T-helper 1 cell (primary cell): ENCODE data around the gene IDH3G.
"Not testable (repeated sequence)": the region's sequence is repeated elsewhere in the genome, so short reads cannot be mapped to it uniquely, and the experiment has no call there.

Experiments used
- DNase-seq, 5 donors: peaks; one replicate each; pipeline ENCODE4 v3.0.0-alpha.2; 2012 to 2020

IDH3G gene

GRCh38 chrX:153750127-153750774, 43.9 kb downstream of the IDH3G start:
- no peak for DNase-seq

- DNase-seq: not testable (repeated sequence)
Measured at GRCh38 chrX:153749017-153749416, 45.2 kb downstream of the IDH3G start.

- DNase-seq: not testable (repeated sequence)
Measured at GRCh38 chrX:153746991-153747390, 47.2 kb downstream of the IDH3G start.

GRCh38 chrX:153746359-153746758, 47.8 kb downstream of the IDH3G start:
- no peak for DNase-seq

- DNase-seq: not testable (repeated sequence)
Measured at GRCh38 chrX:153745067-153745433, 49.1 kb downstream of the IDH3G start.

GRCh38 chrX:153744210-153745066, 49.7 kb downstream of the IDH3G start:
- DNase-seq: no peak

- DNase-seq: not testable (repeated sequence)
Measured at GRCh38 chrX:153743468-153744209, 50.5 kb downstream of the IDH3G start.

GRCh38 chrX:153742796-153743467, 51.2 kb downstream of the IDH3G start:
- DNase-seq: not testable (repeated sequence)

GRCh38 chrX:153742111-153742510, 52.1 kb downstream of the IDH3G start:
- DNase-seq: not testable (repeated sequence)

- no peak for DNase-seq
Measured at GRCh38 chrX:153741446-153741845, 52.7 kb downstream of the IDH3G start.

GRCh38 chrX:153740631-153741222, 53.4 kb downstream of the IDH3G start:
- DNase-seq: no peak

GRCh38 chrX:153739754-153740486, 54.3 kb downstream of the IDH3G start:
- peak in 1 of 5 donors; percentile 63 for DNase-seq

GRCh38 chrX:153738056-153738605, 56.0 kb downstream of the IDH3G start:
- DNase-seq: no peak

- DNase-seq: no peak
Measured at GRCh38 chrX:153736871-153737441, 57.2 kb downstream of the IDH3G start.

- no peak for DNase-seq
Measured at GRCh38 chrX:153736071-153736820, 57.9 kb downstream of the IDH3G start.
